Gastrocnemius medialis (tissue), 4 donors: ENCODE data around the gene PGGT1B. TPM values are rescaled to one million over a fixed set of nuclear protein-coding genes. Genes with fewer than 3 reads are reported as not detected.

ENCODE experiments used
- ATAC-seq, 2 donors: fragments of 150-250 bp; one replicate each; pipeline ENCODE4 v1.9.1; 2016
- DNase-seq, 2 donors: peaks; one replicate each; pipeline ENCODE4 v3.0.0-alpha.2; 2019
- H3K27ac ChIP-seq, 4 donors: fragments of 200-600 bp; sonication (generic); 1 replicate in 1 of 4; 2 replicates in 3 of 4; pipeline ENCODE4 v1.5.1; 2016 to 2018; ENCODE audit warnings: mild to moderate bottlenecking in 2 of 4, moderate library complexity in 1 of 4
- H3K27me3 ChIP-seq, 3 donors: fragments of 200-600 bp; sonication (generic) in 2 of 3; 1 replicate in 1 of 3; 2 replicates in 2 of 3; pipeline versions ENCODE4 v1.5.1 to v1.6.0; 2016 to 2019; ENCODE audit warnings: mild to moderate bottlenecking in 1 of 3, moderate library complexity in 1 of 3
- H3K36me3 ChIP-seq, 2 donors: fragments of 200-600 bp; sonication (generic) in 1 of 2; one replicate each; pipeline ENCODE4 v1.5.1; 2017 to 2018
- H3K4me1 ChIP-seq, 2 donors: fragments of 200-600 bp; sonication (generic) in 1 of 2; one replicate each; pipeline ENCODE4 v1.5.1; 2016 to 2017; ENCODE audit warnings: mild to moderate bottlenecking in 2 of 2
- H3K4me3 ChIP-seq, 4 donors: fragments of 200-600 bp; sonication (generic) in 3 of 4; 1 replicate in 1 of 4; 2 replicates in 3 of 4; pipeline ENCODE4 v1.5.1; 2016 to 2019; ENCODE audit warnings: mild to moderate bottlenecking in 2 of 4
- H3K9me3 ChIP-seq, 3 donors: fragments of 200-600 bp; sonication (generic) in 2 of 3; 1 replicate in 1 of 3; 2 replicates in 2 of 3; pipeline ENCODE4 v1.5.1; 2016 to 2019
- CTCF ChIP-seq, 5 experiments: fragments of 450-650 bp in 3 of 5; fragments of 200-600 bp in 2 of 5; sonication (generic) in 2 of 5; IDR thresholded peaks in 4 of 5; conservative IDR thresholded peaks in 1 of 5; 1 replicate in 4 of 5; 2 replicates in 1 of 5; pipeline ENCODE4 v1.5.1; 2016 to 2019; ENCODE audit warnings: antibody characterized with exemption in 5 of 5, mild to moderate bottlenecking in 3 of 5, moderate library complexity in 3 of 5
- POLR2A ChIP-seq, 2 donors: fragments of 450-650 bp; IDR thresholded peaks; one replicate each; pipeline ENCODE4 v1.6.1; 2017; ENCODE audit warnings: antibody characterized with exemption in 2 of 2, mild to moderate bottlenecking in 2 of 2, moderate library complexity in 2 of 2
- in situ Hi-C, 4 donors: fragments of 200-750 bp; cut with MboI; loops; one replicate each; pipeline versions ENCODE4 v1.15.0 to v1.8.0; 2017; ENCODE audit warnings: low sequenced_read_pairs in 4 of 4
- intact Hi-C: fragments of 100-400 bp; cut with DNase I; formaldehyde crosslinking; loops from one replicate; pipeline ENCODE4 v1.15.1; 2023; ENCODE audit warnings: low total_unique reads
- total RNA-seq, 4 donors: library from RNA; depleted of rRNA; stranded (reverse); fragments of >200 nt; gene quantifications; one replicate each; pipeline versions ENCODE4 v1.1.0 to v1.2.3, GENCODE V29; 2016

PGGT1B gene
- total RNA-seq, 4 donors from 2014 or later: 6.7 to 16.3 (median 10.4) TPM

GRCh38 chr5:115229606-115230005, 33.1 kb downstream of the PGGT1B start:
- DNase-seq (no peak), ATAC-seq (no peak)
- Histone ChIP-seq H3K4me3 (no peak overlapping the region), H3K27ac (no peak overlapping the region), H3K36me3 (peaks cover 0 to 35% of the 10 kb centered on the region in 2 donors), H3K9me3 (no peaks in the 10 kb centered on the region), H3K4me1 (no peaks in the 10 kb centered on the region), H3K27me3 (no peaks in the 10 kb centered on the region)
- in situ Hi-C loops (no loop called here), intact Hi-C loops (no loop called here)
- TF ChIP-seq POLR2A (IDR thresholded peaks at IDR 0.05): no peak
- TF ChIP-seq CTCF (IDR thresholded peaks at IDR 0.05 in 4 of 5, conservative IDR thresholded peaks at IDR 0.05 in 1 of 5): no peak

- intact Hi-C loops: no loop called here
- H3K27ac ChIP-seq: no peak overlapping the region
- no peaks in the 10 kb centered on the region for H3K27me3 ChIP-seq
- no peak overlapping the region for H3K4me3 ChIP-seq
- H3K9me3 ChIP-seq: no peaks in the 10 kb centered on the region
- no peak for TF ChIP-seq CTCF (IDR thresholded peaks at IDR 0.05 in 4 of 5, conservative IDR thresholded peaks at IDR 0.05 in 1 of 5)
- no peak for TF ChIP-seq POLR2A (IDR thresholded peaks at IDR 0.05)
- ATAC-seq: no peak
- no peaks in the 10 kb centered on the region for H3K4me1 ChIP-seq
- in situ Hi-C loops: no loop called here
- peaks cover 0 to 35% of the 10 kb centered on the region in 2 donors for H3K36me3 ChIP-seq
- no peak for DNase-seq
Measured at GRCh38 chr5:115227281-115227680, 35.4 kb downstream of the PGGT1B start.

- Histone ChIP-seq H3K36me3 (peaks cover 0 to 11% of the 10 kb centered on the region in 2 donors), H3K4me3 (no peak overlapping the region), H3K27me3 (no peaks in the 10 kb centered on the region), H3K27ac (no peak overlapping the region), H3K4me1 (no peaks in the 10 kb centered on the region), H3K9me3 (no peaks in the 10 kb centered on the region)
- DNase-seq (no peak), ATAC-seq (no peak)
- in situ Hi-C loops: no loop called here
- no peak for TF ChIP-seq CTCF (IDR thresholded peaks at IDR 0.05 in 4 of 5, conservative IDR thresholded peaks at IDR 0.05 in 1 of 5)
- no peak for TF ChIP-seq POLR2A (IDR thresholded peaks at IDR 0.05)
- intact Hi-C loops: no loop called here
Measured at GRCh38 chr5:115214541-115214940, 48.1 kb downstream of the PGGT1B start.

- TF ChIP-seq POLR2A (IDR thresholded peaks at IDR 0.05) (no peak), CTCF (IDR thresholded peaks at IDR 0.05 in 4 of 5, conservative IDR thresholded peaks at IDR 0.05 in 1 of 5) (no peak)
- H3K36me3 ChIP-seq: peaks cover 0 to 11% of the 10 kb centered on the region in 2 donors
- in situ Hi-C loops: no loop called here
- no peak overlapping the region for H3K4me3 ChIP-seq
- intact Hi-C loops: no loop called here
- no peak for DNase-seq
- H3K4me1 ChIP-seq: no peaks in the 10 kb centered on the region
- no peaks in the 10 kb centered on the region for H3K9me3 ChIP-seq
- H3K27me3 ChIP-seq: no peaks in the 10 kb centered on the region
- H3K27ac ChIP-seq: no peak overlapping the region
- no peak for ATAC-seq
Measured at GRCh38 chr5:115209279-115209678, 53.4 kb downstream of the PGGT1B start.

GRCh38 chr5:115202952-115203351, 59.7 kb downstream of the PGGT1B start:
- TF ChIP-seq POLR2A (IDR thresholded peaks at IDR 0.05) (no peak), CTCF (IDR thresholded peaks at IDR 0.05 in 4 of 5, conservative IDR thresholded peaks at IDR 0.05 in 1 of 5) (no peak)
- H3K36me3 ChIP-seq: no peaks in the 10 kb centered on the region
- in situ Hi-C loops: no loop called here
- no peaks in the 10 kb centered on the region for H3K9me3 ChIP-seq
- H3K27me3 ChIP-seq: no peaks in the 10 kb centered on the region
- intact Hi-C loops: no loop called here
- H3K4me3 ChIP-seq: no peak overlapping the region
- no peak overlapping the region for H3K27ac ChIP-seq
- no peak for DNase-seq
- H3K4me1 ChIP-seq: no peaks in the 10 kb centered on the region
- no peak for ATAC-seq
